Astrocyte (in vitro differentiated cells and primary cell): Measurements from ENCODE around the gene SOWAHB. TPM values are rescaled to one million over a fixed set of nuclear protein-coding genes. Genes with fewer than 3 reads are reported as not detected.

Source experiments
- DNase-seq: peaks from one replicate; pipeline ENCODE4 v3.0.0-alpha.2; 2010; ENCODE audit warnings: low read depth
- FAIRE-seq: peaks from 2 replicates; lab custom pipeline; 2011; peaks lifted over from hg19 to GRCh38; lab: Jason Lieb, UNC
- H2AFZ ChIP-seq: 2 replicates; pipeline ENCODE4 v1.6.0; 2012; ENCODE audit warnings: low read depth, low read length, inconsistent platforms
- H3K27ac ChIP-seq: 2 replicates; pipeline ENCODE4 v1.5.1; 2011; ENCODE audit warnings: low read depth, low read length, inconsistent platforms
- H3K27me3 ChIP-seq: 2 replicates; pipeline ENCODE4 v1.6.0; 2011; ENCODE audit warnings: low read length, inconsistent platforms; ENCODE audit not compliant: insufficient read depth
- H3K36me3 ChIP-seq: 2 replicates; pipeline ENCODE4 v1.5.1; 2011; ENCODE audit warnings: low read length, inconsistent platforms; ENCODE audit not compliant: insufficient read depth
- H3K4me1 ChIP-seq: 2 replicates; pipeline ENCODE4 v1.5.1; 2011; ENCODE audit warnings: low read length, inconsistent platforms; ENCODE audit not compliant: insufficient read depth
- H3K4me2 ChIP-seq: 2 replicates; pipeline ENCODE4 v1.6.0; 2012; ENCODE audit warnings: low read length, inconsistent platforms
- H3K4me3 ChIP-seq: 2 replicates; pipeline ENCODE4 v1.5.1; 2011; ENCODE audit warnings: low read depth, mild to moderate bottlenecking, low read length, inconsistent platforms; ENCODE audit not compliant: insufficient read depth
- H3K79me2 ChIP-seq: 2 replicates; pipeline ENCODE4 v1.6.0; 2012; ENCODE audit warnings: mild to moderate bottlenecking, low read length, inconsistent platforms; ENCODE audit not compliant: insufficient read depth
- H3K9ac ChIP-seq: 2 replicates; pipeline ENCODE4 v1.6.0; 2012; ENCODE audit warnings: mild to moderate bottlenecking, low read length, inconsistent platforms
- H3K9me3 ChIP-seq: 2 replicates; pipeline ENCODE4 v1.5.1; 2012; ENCODE audit warnings: low read depth, mild to moderate bottlenecking, low read length, inconsistent platforms; ENCODE audit not compliant: insufficient read depth
- H4K20me1 ChIP-seq: 2 replicates; pipeline ENCODE4 v1.6.0; 2012; ENCODE audit warnings: low read length, inconsistent platforms; ENCODE audit not compliant: insufficient read depth
- H3K27ac Mint-ChIP-seq: one replicate; pipeline ENCODE4 v1.8.0; 2021; ENCODE audit warnings: mild to moderate bottlenecking, mixed read lengths; ENCODE audit not compliant: unreplicated experiment
- H3K27me3 Mint-ChIP-seq: one replicate; pipeline ENCODE4 v1.8.0; 2021; ENCODE audit warnings: low read depth, mixed read lengths; ENCODE audit not compliant: unreplicated experiment
- H3K36me3 Mint-ChIP-seq: one replicate; pipeline ENCODE4 v1.8.0; 2021; ENCODE audit warnings: low read depth, mixed read lengths; ENCODE audit not compliant: unreplicated experiment
- H3K4me1 Mint-ChIP-seq: one replicate; pipeline ENCODE4 v1.8.0; 2021; ENCODE audit warnings: low read depth, mixed read lengths; ENCODE audit not compliant: unreplicated experiment
- H3K4me3 Mint-ChIP-seq: one replicate; pipeline ENCODE4 v1.8.0; 2021; ENCODE audit warnings: mild to moderate bottlenecking, moderate library complexity, mixed read lengths; ENCODE audit not compliant: unreplicated experiment
- H3K9me3 Mint-ChIP-seq: one replicate; pipeline ENCODE4 v1.8.0; 2021; ENCODE audit warnings: mild to moderate bottlenecking, mixed read lengths; ENCODE audit not compliant: unreplicated experiment
- EZH2 ChIP-seq: IDR thresholded peaks from 2 replicates; pipeline ENCODE4 v1.6.1; 2012; ENCODE audit warnings: mild to moderate bottlenecking, low read length, inconsistent platforms; ENCODE audit not compliant: insufficient read depth
- total RNA-seq: library from RNA; stranded (reverse); gene quantifications from 2 replicates; pipeline ENCODE4 v1.2.1, GENCODE V29; 2021
- TF ChIP-seq, protein P1 (sequence below): IDR thresholded peaks from 2 replicates; pipeline ENCODE4 v1.5.1; 2011; ENCODE audit warnings: low read depth, mild to moderate bottlenecking, inconsistent platforms, low read length, moderate library complexity; ENCODE audit not compliant: insufficient read depth

The SOWAHB gene
- total RNA-seq, 1 donor from 2014 or later, result 6.8 TPM

DNA sequence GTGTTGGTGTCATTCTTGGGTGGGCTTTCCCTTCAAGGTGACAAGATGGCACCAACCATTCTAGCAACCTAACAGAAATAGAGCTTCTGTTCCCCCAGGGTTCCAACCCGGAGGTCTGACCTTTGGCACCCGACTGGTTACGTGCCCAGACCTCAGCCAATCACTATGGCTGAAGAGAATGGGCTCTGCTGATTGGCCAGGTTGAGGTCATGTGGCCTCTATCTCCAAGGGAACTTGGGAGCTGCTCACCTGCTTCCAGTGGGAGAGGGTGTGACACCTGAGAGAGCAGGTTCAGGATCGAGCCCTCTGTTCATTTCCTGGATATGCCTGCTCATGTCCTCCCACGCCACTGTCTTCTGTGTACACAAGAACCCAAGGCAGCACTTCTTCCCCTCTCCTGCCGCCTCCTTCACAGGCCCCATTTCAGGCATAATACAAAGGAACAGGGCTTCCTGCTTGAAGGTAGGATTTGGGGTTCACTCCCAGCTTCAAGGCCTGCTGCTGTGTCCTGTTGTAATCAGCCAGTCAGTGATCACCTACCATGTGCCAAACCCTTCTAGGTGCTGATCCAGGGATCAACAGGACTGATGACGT, 11.0 kb downstream of the SOWAHB start:
- no peak overlapping the region for H3K4me3 Mint-ChIP-seq
- DNase-seq (no peak), FAIRE-seq (no peak)
- H3K27me3 ChIP-seq, result no peaks in the 10 kb centered on the region
- H3K4me3 ChIP-seq, result no peak overlapping the region
- peaks cover 9% of the 10 kb centered on the region for H3K4me1 ChIP-seq
- no peaks in the 10 kb centered on the region for H3K79me2 ChIP-seq
- H3K9me3 ChIP-seq, result no peaks in the 10 kb centered on the region
- no peak overlapping the region for H3K27ac ChIP-seq
- H3K36me3 Mint-ChIP-seq, result peaks cover 3% of the 10 kb centered on the region
- no peak overlapping the region for H3K27ac Mint-ChIP-seq
- H3K4me2 ChIP-seq, result no peak overlapping the region
- H2AFZ ChIP-seq, result no peak overlapping the region
- no peaks in the 10 kb centered on the region for H3K36me3 ChIP-seq
- H4K20me1 ChIP-seq, result no peaks in the 10 kb centered on the region
- peaks cover 3% of the 10 kb centered on the region for H3K9me3 Mint-ChIP-seq
- H3K4me1 Mint-ChIP-seq, result peaks cover 13% of the 10 kb centered on the region
- no peaks in the 10 kb centered on the region for H3K27me3 Mint-ChIP-seq
- TF ChIP-seq, protein P1, sequence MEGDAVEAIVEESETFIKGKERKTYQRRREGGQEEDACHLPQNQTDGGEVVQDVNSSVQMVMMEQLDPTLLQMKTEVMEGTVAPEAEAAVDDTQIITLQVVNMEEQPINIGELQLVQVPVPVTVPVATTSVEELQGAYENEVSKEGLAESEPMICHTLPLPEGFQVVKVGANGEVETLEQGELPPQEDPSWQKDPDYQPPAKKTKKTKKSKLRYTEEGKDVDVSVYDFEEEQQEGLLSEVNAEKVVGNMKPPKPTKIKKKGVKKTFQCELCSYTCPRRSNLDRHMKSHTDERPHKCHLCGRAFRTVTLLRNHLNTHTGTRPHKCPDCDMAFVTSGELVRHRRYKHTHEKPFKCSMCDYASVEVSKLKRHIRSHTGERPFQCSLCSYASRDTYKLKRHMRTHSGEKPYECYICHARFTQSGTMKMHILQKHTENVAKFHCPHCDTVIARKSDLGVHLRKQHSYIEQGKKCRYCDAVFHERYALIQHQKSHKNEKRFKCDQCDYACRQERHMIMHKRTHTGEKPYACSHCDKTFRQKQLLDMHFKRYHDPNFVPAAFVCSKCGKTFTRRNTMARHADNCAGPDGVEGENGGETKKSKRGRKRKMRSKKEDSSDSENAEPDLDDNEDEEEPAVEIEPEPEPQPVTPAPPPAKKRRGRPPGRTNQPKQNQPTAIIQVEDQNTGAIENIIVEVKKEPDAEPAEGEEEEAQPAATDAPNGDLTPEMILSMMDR, result no peak
- no peak for TF ChIP-seq EZH2
- no peak overlapping the region for H3K9ac ChIP-seq

DNA sequence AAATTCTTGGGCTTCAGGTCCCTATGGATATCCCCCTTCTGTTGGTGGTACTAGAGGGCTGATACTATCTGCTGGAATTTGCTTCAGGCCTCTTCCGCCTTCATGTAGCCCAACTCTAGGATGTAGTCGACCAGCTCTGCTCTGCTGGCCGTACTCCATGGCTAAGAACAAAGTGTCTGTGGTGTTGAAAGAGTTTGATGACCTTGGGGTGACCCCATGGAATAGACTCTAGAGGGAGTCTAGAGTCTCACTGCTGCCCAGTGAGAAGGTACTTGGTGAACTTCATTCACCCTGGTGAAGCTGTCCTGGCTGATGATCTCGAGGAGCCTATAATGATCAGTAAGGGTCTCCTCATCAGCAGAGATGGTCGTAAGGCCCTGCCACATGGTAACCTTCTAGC, 11.7 kb downstream of the SOWAHB start:
- H3K27ac Mint-ChIP-seq, result no peak overlapping the region
- no peak overlapping the region for H3K27ac ChIP-seq
- H3K9me3 Mint-ChIP-seq, result peaks cover 3% of the 10 kb centered on the region
- no peak overlapping the region for H3K4me2 ChIP-seq
- peaks cover 9% of the 10 kb centered on the region for H3K4me1 ChIP-seq
- no peak overlapping the region for H2AFZ ChIP-seq
- FAIRE-seq (no peak), DNase-seq (no peak)
- H3K27me3 ChIP-seq, result no peaks in the 10 kb centered on the region
- no peaks in the 10 kb centered on the region for H3K27me3 Mint-ChIP-seq
- H3K36me3 ChIP-seq, result no peaks in the 10 kb centered on the region
- no peak overlapping the region for H3K4me3 ChIP-seq
- peaks cover 3% of the 10 kb centered on the region for H3K36me3 Mint-ChIP-seq
- H3K79me2 ChIP-seq, result no peaks in the 10 kb centered on the region
- H3K4me3 Mint-ChIP-seq, result no peak overlapping the region
- no peaks in the 10 kb centered on the region for H4K20me1 ChIP-seq
- H3K4me1 Mint-ChIP-seq, result peaks cover 9% of the 10 kb centered on the region
- no peak overlapping the region for H3K9ac ChIP-seq
- H3K9me3 ChIP-seq, result no peaks in the 10 kb centered on the region
- TF ChIP-seq EZH2, result no peak
- TF ChIP-seq, protein P1, result no peak

DNA sequence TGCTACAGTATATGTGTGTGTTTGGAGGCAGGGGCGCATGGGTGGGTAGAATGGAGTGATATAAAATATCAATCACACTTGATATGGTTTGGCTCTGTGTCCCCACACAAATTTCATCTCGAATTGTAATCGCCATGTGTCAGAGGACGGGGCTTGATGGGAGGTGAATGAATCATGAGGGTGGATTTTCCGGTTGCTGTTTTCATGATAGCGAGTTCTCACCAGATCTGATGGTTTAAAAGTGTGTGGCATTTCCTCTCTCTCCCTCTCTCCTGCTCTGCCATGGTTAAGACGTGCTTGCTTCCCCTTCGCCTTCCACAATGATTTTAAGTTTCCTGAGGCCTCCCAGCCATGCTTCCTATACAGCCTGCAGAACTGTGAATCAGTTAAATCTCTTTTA, 14.8 kb downstream of the SOWAHB start:
- Histone ChIP-seq H2AFZ (peak overlapping the region; percentile 53), H4K20me1 (no peaks in the 10 kb centered on the region), H3K36me3 (no peaks in the 10 kb centered on the region), H3K79me2 (no peaks in the 10 kb centered on the region), H3K27me3 (no peaks in the 10 kb centered on the region), H3K9ac (peak overlapping the region; percentile 31), H3K9me3 (no peaks in the 10 kb centered on the region), H3K4me1 (peaks cover 9% of the 10 kb centered on the region), H3K27ac (peak overlapping the region; percentile 51), H3K4me3 (no peak overlapping the region), H3K4me2 (peak overlapping the region; percentile 42)
- TF ChIP-seq, protein P1, result no peak
- TF ChIP-seq EZH2, result no peak
- Mint-ChIP-seq H3K36me3 (peaks cover 3% of the 10 kb centered on the region), H3K27me3 (no peaks in the 10 kb centered on the region), H3K9me3 (peaks cover 3% of the 10 kb centered on the region), H3K27ac (peak overlapping the region; percentile 64), H3K4me3 (no peak overlapping the region), H3K4me1 (peaks cover 9% of the 10 kb centered on the region)
- peak; percentile 78 for DNase-seq
- FAIRE-seq, result no peak
